ENCODE measurements around the gene IFI27L1.
"Not testable (repeated sequence)": the region's sequence is repeated elsewhere in the genome, so short reads cannot be mapped to it uniquely, and the experiment has no call there.

DNA sequence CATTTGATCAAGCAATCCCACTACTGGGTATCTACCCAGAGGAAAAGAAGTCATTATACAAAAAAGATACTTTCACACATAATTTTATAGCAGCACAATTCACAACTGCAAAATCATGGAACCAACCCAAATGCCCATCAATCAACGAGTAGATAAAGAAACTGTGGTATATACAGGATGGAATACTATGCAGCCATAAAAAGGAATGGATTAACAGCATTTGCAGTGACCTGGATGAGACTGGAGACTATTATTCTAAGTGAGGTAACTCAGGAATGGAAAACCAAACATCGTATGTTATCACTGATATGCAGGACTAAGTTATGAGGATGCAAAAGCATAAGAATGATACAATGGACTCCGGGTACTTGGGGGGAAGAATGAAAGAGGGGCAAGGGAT is 9.0 kb upstream of the IFI27L1 start:
- not testable (repeated sequence) for TF ChIP-seq EZH2 (optimal IDR thresholded peaks at IDR 0.05; ENCODE audit: low read depth, low read length)
- TF ChIP-seq, protein P1, sequence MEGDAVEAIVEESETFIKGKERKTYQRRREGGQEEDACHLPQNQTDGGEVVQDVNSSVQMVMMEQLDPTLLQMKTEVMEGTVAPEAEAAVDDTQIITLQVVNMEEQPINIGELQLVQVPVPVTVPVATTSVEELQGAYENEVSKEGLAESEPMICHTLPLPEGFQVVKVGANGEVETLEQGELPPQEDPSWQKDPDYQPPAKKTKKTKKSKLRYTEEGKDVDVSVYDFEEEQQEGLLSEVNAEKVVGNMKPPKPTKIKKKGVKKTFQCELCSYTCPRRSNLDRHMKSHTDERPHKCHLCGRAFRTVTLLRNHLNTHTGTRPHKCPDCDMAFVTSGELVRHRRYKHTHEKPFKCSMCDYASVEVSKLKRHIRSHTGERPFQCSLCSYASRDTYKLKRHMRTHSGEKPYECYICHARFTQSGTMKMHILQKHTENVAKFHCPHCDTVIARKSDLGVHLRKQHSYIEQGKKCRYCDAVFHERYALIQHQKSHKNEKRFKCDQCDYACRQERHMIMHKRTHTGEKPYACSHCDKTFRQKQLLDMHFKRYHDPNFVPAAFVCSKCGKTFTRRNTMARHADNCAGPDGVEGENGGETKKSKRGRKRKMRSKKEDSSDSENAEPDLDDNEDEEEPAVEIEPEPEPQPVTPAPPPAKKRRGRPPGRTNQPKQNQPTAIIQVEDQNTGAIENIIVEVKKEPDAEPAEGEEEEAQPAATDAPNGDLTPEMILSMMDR (IDR thresholded peaks at IDR 0.05; ENCODE audit: low read length) = not testable (repeated sequence)

Measured in MM.1S (cell line).